ENCODE measurements around the gene IL16. TPM values are rescaled to one million over a fixed set of nuclear protein-coding genes. Genes with fewer than 3 reads are reported as not detected.

Gene IL16
- total and polyA plus RNA-seq, 2 donors (not counting 1 experiment from before 2014, with no cell fraction given) = 181 to 287 TPM

GRCh38 chr15:81323944-81324881, 127.5 kb downstream of the IL16 start, which contains the start of gene STARD5:
Gene STARD5, minus strand, starts transcription at chr15:81324141. Its CDS starts 42 bp downstream, at chr15:81324099.
- H3K4me1 Mint-ChIP-seq = peaks cover 32% of the 10 kb centered on the region
- H2AFZ ChIP-seq (ENCODE audit: insufficient read depth, low read depth, low read length, poor library complexity, severe bottlenecking) = peak within 1 kb of the TSS; percentile 88
- H3K27ac ChIP-seq (ENCODE audit: low read length in 2 of 2) = peak within 1 kb of the TSS; percentile 27 to 68
- CTCF ChIA-PET = interaction anchor here (0.9 to 20.0 kb wide), 12 partner anchors 11 to 83 kb away, joined by 3 to 306 read pairs (median 4); no protein-coding TSS in a partner anchor
- no peaks in the 10 kb centered on the region for H3K27me3 ChIP-seq (replicated peaks in 1 of 4; ENCODE audit: control extremely low read depth in 1 of 4, control insufficient read depth in 3 of 4, insufficient read depth in 4 of 4, low read length in 3 of 4)
- peak within 1 kb of the TSS; percentile 54 to 79 (median 77) for H3K4me3 ChIP-seq (ENCODE audit: control extremely low read depth in 1 of 5, extremely low read depth in 1 of 5, insufficient read depth in 1 of 5, low read depth in 2 of 5, low read length in 4 of 5)
- peak; percentile 99 for ATAC-seq (ENCODE audit: low read depth)
- peak within 1 kb of the TSS; percentile 100 for H3K4me3 Mint-ChIP-seq
- H3K27me3 Mint-ChIP-seq = no peaks in the 10 kb centered on the region
- DNase-seq = peak; percentile 92
- H4K20me1 ChIP-seq (ENCODE audit: control insufficient read depth, insufficient read depth, low read length, poor library complexity, severe bottlenecking) = no peaks in the 10 kb centered on the region
- intact Hi-C loops (cut with micrococcal nuclease) = loop anchor here (1.0 kb wide), 4 partner anchors 13 to 49 kb away; no protein-coding TSS in a partner anchor
- peak within 1 kb of the TSS; percentile 82 for H3K4me2 ChIP-seq (replicated peaks; ENCODE audit: low read depth, low read length, poor library complexity, severe bottlenecking)
- POLR2A ChIA-PET = interaction anchor here (0.6 to 1.8 kb wide), 8 partner anchors 13 to 322 kb away, joined by 3 to 13 read pairs (median 3); no protein-coding TSS in a partner anchor
- peaks cover 45% of the 10 kb centered on the region for H3K79me2 ChIP-seq (ENCODE audit: control insufficient read depth, insufficient read depth, low read length)
- peaks cover 18 to 32% of the 10 kb centered on the region in 2 donors for H3K4me1 ChIP-seq (ENCODE audit: control insufficient read depth in 2 of 2, insufficient read depth in 2 of 2, low read length in 2 of 2)
- H3K36me3 ChIP-seq (replicated peaks in 1 of 2; ENCODE audit: control extremely low read depth in 1 of 2, control insufficient read depth in 1 of 2, extremely low read depth in 1 of 2, insufficient read depth in 2 of 2, low read length in 1 of 2) = peaks cover 0 to under 1% of the 10 kb centered on the region in 2 experiments
- WGBS (ENCODE audit: insufficient coverage) = under 1% methylated on average over 67 of the region's 67 CpGs
- peak within 1 kb of the TSS; percentile 79 for H3K9ac ChIP-seq (ENCODE audit: low read length)
- peak within 1 kb of the TSS; percentile 95 for H3K27ac Mint-ChIP-seq
- H3K9me3 ChIP-seq (ENCODE audit: control extremely low read depth in 1 of 3, control insufficient read depth in 2 of 3, insufficient read depth in 1 of 3, low read length in 2 of 3) = no peaks in the 10 kb centered on the region
- no peaks in the 10 kb centered on the region for H3K9me3 Mint-ChIP-seq (ENCODE audit: insufficient read depth)
- no peak for TF ChIP-seq EZH2 (IDR thresholded peaks at IDR 0.05; ENCODE audit: borderline replicate concordance, insufficient read depth, low read depth, low read length, poor library complexity, severe bottlenecking)
- no peak for TF ChIP-seq CTCF (IDR thresholded peaks at IDR 0.05)
